Activated CD4-positive, alpha-beta T cell treated with anti-CD3 and anti-CD28 coated beads for 4 hours (primary cell): ENCODE results near the gene KIF2A.

Experiments
- DNase-seq, 2 donors: peaks; one replicate each; pipeline ENCODE4 v3.0.0-alpha.2; 2020

The KIF2A gene

DNA sequence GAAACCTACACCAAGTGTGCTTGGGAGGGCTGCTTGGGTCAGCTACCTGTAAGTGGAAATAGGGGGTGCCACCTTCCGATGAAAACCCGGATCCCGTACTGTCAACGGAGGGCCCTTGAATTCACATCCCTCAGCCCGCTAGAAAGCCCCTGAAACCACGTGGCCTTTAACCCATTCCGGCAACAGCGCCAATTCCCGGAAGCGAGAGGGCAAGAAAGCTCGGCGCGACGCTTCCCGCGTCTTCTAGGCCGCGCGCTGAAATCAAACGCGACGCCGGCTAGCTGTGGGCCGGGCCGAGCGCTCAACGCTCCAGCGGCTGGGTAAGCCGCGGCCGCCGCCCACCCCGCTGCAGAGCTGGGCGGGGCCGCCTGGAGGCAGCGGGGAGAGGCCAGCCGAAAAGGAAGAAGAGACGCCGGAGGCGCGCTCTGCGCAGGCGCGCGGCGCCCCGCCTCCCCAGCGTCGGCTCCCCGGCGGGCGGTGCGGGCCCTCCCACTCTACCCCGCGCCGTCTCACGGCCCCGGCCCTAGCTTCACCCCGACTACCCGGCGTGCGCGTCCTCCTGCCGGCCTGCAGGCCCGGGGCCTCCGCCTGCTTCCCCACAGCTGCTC is at the start of gene KIF2A:
TSS of gene KIF2A (plus strand) at position 492 of the 608 bp plus-strand sequence. CDS start 267 bp downstream, outside the sequence.
- peak; percentile 85 to 91 for DNase-seq

DNA sequence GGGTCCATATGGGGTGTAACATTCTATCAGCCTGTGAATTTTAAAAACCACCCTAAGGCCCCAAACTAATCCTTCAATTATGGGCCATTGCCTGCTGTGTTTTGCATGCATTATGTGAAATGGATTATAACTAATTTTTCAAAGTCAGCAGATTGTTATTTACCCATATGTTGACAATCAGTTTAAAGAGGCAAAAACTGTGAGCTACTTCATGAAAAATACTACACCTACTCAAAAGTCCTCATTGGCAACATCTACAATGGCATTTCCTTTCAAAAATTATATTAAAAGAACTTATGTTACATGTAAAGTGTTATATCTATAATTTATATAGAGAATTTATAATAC is 49.0 kb upstream of the KIF2A start:
- DNase-seq = no peak

DNA sequence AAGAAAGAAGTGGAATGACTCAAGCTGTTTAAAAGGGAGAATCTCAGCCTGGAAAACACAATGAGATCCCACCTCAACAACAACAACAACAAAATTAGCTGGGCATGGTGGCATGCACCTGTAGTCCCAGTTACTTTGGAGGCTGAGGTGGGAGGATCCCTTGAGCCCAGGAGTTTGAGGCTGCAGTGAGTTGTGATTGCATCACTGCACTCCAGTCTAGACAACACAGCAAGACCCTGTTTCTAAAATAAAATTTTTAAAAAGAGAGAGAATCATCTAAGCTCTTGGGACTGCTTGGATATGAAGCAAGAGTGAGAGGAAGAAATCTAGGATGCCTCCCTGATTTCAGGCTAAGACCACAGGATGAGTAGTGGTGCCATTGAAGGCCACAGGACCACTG is 47.4 kb upstream of the KIF2A start:
- no peak for DNase-seq

DNA sequence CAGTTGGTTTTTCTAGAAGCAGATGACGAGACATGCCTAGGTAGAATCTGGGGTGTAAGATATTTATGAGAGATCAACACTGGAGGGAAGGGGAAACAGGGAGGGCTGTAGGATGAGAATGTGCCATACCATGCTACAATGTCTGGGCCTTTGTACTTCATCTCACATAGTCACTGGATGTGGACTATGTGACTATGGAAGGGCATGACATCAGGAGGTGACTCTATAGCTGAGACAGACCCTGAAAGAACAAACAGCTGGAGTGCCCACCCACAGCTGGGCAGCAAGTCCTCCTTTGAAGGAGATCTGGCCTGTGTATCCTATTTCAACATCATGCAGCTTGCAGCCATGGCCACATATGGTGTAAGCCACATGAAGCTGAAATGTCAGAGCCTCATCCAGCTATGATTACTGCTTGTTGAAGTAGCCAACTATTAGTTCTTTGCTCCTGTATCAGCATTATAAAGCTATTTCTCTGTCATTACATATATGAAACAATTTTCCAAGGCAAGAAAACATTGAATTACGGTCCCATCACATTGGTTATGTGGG is 46.2 kb upstream of the KIF2A start:
- DNase-seq = no peak

DNA sequence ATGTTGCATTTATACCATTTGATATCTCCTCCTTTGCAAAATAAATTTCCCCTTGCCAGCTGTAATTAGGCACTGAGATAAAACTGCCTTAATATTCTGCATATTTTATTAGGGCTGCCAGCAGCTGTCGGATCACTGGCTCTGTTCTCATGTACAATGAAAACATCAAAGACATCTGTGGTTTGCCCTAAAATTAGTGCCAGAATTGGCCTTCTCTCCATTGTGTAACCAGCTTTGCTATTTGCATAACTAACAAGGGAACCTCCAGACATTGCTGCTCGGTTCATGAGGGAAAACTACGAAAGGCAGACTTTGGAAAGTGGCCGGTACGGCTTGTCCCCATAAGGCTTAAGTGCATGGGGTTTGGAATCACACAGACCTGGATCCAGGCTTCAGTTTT is 45.5 kb upstream of the KIF2A start:
- DNase-seq = no peak

DNA sequence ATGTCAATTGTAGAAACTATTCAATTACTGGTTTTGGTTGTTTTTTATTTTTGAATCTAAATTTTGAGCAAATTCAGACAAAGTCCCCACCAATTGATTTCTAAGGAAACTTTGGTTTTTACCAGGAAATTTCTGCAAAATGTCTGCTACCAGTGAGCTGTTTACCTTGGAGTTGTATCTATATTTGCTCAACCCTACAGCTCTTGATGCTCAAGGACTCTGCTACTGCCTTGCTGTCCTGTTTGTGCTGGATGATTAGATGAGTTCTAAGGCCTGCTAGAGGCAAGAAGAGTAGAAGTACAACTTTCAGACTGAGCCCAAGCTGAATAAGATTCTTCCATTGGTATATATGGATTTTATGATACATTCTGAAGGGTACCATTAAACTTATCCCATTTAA is 42.6 kb upstream of the KIF2A start:
- DNase-seq = no peak

DNA sequence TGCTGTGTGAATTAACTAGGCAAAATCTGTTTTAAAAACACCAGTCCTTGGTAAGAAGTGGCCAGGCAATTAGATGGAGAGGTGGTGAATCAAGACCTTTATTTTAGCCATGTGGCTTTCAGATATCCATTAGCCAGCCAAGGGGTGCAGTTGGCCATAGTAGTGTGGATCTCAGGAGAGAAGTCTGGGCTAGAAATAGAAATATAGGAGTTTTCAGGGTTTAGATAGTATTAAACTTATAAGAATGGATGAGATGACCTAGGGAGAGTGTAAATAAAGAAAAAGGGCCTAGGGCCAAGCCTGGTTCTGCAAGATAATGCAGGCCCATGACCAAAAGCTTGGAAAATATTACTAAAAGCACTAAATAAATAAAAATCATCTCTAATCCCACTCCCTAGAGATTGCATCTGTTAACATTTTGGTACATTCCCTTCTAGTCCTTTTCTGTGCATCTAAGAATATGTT is 40.3 kb upstream of the KIF2A start:
- DNase-seq = no peak

DNA sequence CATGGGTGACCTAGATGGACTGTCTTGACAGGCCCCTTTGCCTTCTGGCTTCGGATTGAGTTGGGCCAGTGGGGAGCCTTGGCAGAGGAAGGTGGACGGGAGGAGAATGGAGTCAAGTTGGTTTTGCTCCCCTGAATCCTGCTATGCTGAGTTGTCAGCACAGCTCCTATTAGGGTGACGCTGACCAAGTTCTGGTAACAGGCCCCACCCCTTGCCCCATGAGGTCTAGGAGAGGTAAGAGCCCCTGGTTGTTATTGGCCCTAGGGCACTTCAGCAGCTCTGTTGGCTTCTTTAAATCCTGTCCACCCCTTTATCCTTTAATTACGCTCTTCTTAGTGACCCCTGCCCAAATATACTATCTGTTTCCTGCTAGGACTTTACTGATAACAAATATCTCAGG is 39.4 kb upstream of the KIF2A start:
- DNase-seq = no peak

DNA sequence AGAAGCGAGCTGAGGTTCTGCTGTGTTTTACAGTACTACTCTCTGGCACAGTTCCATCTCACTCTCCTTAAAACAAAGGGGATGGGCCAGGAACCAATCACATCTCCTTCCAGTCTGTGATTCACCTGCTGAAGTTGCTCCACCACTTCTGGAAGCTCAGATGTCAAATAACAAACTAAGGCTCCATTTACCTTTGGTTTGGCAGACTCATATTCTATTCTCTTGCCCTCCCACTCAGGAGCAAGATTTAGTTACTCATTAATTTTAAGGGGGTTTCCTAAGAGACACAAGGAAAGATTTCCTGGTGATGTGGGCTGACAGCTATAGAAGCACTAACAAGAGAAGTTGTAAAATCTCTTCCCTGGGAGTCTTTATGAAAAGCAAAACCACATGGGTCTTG is 37.8 kb upstream of the KIF2A start:
- DNase-seq = no peak

DNA sequence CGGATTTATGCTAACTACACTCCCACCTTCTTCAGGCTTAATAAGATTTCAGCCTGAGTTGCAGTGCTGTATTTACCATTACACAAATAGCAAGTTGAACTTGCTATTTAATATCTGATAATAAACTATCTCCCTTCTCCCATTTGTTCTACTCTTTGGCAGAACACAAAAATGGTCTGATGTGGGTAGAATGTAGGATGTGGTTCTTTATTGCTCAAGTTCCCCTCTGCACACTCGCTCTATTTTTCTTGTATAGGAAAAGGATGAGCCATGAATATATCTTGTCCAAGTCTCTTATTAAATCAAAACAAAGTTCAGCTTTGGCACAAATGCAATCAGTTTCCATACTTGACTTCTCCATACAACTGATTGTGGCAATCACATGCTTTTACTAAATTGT is 37.2 kb upstream of the KIF2A start:
- no peak for DNase-seq

DNA sequence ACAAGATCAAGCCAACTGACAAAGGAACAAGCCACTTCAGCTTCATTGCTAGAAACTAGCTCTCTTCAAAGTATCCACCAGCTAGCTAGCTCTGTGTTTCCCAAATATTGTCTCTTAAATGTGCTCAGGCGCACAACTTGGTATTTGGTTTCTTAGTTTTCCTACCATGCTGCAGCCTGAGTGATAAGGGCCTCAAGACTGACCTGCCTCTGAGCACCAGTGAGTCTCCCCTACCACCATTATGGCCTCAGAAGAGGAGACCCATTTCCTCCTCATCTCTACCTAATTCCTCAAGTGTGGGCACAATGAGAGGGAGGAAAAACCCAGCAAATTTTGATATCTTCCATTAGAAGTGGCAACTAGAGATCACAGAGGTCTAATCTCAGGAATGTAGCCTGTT is 34.6 kb upstream of the KIF2A start:
- no peak for DNase-seq

DNA sequence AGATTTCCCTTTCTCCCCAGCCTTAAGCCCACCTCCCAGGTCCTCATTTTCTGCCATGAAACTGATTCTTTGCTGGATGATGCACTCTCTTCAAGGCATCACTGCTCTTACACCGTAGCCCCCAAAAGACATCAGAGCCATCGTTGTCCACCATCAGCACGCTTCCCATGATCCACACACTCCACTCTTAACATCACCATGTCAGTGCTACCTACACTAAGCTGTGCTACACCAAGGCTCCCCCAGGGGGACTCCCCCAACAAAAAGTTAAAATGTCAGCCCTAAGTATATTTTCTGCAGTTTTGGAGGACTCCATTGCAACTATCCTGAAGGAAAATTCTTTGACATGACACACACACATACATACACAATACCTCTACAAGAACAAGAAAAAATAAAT is 34.1 kb upstream of the KIF2A start:
- DNase-seq = no peak

DNA sequence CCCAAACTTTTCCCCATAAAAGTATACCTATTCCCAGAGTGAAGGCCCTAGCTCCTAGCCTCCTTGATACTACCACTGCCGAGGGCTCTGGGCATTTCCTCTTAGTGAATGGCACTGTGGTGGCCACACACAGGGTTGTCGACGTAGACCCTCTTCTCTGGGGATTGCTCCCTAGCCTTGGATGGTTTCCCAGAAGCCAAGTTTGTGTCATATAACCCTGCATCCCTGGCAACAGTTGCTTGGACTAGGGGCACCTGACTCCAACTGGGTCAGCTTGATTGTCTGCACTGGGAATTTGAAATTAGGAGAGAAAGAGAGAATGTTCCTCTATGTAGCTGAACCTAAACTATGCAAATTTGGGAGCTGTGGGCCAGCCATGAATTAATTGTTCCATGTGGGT is 32.3 kb upstream of the KIF2A start:
- no peak for DNase-seq

DNA sequence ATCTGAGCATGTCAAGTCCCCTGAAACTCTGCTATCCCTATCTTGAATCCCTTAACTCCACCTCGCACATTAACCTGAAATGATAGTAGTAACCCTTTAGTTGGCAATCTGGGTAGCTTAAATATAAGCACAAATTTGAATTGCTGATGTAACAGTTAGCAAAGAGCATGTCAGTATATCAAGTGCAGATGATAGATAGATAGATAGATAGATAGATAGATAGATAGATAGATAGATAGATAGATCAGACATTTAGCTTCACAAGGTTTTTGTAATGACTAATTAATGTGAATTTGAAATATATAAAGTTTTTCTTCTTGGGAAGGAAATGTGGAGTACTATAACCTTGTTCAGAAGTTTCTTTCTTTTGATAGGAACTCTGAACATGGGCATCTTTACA is 30.4 kb upstream of the KIF2A start:
- no peak for DNase-seq

DNA sequence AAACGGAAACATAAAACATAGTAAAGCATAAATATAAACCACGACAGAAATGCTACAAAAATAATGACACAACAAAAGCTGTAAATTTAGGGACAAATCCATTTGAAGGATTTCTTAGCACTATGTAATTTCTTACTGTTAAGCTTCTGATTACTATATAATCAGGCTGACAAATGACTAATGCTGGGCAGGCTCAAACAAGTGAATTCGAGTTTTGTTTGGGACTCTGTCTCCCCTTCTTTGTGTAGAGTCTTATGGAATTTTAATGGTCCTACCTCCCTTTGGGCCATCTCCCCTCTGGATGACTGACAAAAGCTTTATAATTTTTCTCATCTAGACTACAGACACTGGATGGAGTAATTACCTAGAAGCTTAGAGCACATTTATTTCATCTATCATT is 24.6 kb upstream of the KIF2A start:
- DNase-seq = no peak

DNA sequence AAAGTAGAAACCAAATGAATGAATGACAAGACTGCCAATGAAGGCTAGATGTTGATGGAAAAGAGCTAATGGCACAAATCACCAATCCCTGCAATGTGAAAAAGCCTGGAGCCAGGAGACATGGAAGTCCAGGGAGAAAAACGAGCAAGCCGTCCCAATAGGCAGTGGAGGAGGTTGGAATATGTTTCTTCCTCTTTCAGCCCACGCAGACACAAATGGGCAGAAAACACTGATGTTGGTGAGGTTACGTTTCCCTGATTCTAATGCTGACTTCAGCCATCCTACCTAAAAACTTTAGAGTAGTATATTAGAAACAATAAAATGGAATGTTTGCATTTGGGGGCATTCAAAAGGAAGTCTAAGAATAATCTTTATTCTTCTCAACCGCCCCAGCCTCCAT is 23.9 kb upstream of the KIF2A start:
- no peak for DNase-seq

DNA sequence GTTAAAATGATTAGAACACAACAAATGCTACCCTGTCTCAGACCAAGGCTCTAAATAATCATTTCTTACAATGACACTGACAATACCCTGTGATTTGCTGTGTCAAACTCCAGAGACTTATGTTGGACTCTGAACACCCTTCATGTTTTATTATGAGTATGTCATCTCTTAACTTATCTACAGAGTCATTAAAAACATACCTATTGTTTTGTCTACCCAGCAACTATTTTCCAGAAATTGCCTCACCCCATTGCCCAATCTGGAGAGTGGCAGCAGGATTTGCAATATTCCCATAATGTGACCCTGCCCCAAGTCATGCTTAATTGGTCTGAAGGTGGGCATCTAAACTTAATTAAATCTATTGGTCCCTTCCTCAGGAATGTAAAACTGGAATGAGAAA is 23.0 kb upstream of the KIF2A start:
- DNase-seq = no peak

DNA sequence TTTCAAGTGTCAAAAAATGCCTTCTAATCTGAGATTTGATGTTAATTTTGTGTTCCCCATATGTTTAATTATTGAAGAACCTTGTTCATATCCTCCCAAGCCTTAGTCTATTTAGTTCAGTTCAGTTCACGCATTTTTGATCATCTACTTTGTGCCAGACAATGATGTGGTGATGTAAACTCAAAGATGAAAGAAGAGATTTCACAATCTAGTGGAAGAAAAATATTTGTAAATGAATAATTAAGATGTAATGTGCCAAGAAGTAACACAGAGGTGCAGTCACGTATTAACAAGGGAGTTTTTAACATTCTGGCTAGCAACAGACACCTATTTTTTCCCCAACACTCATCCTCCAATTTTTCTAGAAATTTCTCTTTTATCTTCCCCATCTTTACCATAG is 22.1 kb upstream of the KIF2A start:
- DNase-seq = no peak

DNA sequence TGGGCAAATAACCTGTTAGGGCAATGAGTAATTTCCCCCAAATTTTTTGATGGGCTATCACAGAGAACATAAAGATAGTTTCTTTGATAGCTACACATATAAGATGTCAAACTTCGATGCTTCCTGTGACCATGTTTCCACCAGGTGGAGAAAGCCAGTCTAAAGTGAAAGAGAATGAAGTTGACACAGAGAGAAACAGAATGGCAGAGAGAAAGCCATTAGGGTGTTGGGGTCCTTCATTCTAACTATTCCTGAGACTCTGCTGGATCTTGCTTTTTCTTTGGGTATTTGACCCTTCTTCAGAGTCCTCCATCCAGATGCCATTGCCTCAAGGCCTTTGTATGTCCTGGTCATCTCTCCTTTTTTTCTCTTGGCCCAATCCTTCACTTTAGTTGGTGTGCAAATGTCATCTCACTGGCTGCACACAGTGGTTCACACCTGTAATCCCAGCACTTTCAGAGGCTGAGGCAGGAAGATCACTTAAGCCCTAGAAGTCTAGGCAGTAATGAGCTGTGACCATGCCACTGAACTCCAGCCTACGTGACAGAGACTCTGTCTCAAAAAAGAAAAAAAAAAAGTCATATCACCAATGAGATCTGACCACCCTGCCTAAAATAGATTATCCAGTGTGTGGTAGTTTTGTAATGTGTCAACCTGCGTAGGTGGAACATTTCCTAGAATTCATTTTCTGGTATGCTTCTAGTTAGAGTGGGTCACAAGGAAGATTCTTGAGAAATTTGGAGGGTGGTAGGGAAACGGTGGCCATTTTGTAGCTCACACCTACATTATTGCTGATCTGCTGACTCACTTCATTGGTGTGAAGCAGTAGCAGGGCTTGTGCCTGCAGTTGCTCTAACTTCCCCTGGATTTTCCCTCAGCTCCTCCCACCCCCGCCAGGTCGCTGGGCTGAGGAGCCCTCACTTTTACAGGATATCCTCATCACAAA is 20.8 kb upstream of the KIF2A start:
- DNase-seq = peak; percentile 31 to 44

DNA sequence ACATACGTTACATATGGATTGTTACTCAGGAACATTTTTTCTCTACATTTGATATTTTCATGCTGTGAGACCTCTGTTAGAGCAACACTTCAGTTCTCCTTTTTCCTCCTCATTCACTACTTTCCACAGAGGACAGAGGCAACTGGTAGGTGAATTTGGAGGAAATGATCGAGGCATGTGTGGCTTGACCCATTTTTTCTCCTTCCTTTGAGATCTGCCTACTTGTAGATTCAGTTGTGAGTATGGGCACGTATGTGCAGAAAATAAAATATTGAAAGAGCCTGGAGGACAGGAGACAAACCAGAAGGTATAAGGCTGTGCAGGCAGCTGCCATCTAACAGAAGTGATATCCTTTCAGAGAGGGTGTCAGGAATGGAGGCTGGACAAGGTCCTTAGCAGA is 19.2 kb upstream of the KIF2A start:
- DNase-seq = no peak

DNA sequence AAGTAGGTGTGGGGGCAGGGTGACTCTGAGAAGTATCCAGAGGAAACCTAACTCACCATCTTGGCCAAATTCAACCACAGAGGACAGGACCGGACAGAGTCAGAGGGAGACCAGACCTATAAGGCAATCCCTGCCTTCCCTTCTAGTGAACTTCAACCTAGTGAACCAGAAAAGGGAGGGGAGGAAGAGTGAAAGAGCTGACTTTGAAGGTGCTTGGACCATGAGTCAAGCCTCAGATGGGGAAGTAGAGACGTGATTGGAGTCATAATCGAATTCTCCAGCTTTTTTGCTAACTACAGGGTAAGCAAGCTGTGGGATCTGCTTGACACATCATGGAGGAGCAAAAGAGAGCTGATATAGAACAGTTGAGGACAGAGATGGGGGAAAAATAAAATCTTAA is 18.8 kb upstream of the KIF2A start:
- DNase-seq = no peak

DNA sequence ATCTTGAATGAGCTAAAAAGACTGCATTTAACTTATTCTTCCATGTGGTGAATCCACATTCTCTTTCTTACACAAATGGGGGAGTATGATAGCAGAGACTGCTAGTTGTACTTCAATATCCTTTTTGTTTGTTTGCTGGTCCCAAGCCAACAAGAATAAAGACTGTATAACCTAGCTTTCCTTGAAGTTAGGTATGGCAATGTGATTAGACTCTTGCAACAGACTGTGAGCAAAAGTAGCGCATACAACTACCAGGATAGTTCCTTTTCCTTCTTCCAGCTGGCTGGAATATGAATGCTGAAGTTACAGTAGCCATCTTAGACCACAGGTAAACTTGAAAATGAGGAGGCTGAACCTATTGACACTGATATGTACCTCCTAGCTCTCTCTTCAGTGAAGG is 17.9 kb upstream of the KIF2A start:
- DNase-seq = no peak

DNA sequence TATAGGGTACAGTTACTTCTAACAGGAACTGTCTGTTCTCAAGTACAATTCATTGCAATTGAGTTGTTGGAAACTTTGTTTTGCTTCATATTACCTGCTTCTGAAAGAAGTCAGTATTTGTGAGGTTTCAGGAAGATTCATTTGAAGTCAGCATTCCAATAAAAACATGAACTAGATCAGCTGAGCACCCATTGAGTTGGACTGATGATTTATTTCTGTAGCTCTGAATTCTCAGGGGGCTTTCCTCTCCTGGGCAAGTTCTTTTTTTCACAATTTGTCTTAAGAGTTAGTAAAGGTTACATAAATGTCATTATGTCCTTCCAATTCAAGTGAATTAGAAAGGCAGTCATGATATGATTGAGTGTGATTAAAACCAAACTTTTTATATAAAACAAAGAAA is 16.2 kb upstream of the KIF2A start:
- no peak for DNase-seq

DNA sequence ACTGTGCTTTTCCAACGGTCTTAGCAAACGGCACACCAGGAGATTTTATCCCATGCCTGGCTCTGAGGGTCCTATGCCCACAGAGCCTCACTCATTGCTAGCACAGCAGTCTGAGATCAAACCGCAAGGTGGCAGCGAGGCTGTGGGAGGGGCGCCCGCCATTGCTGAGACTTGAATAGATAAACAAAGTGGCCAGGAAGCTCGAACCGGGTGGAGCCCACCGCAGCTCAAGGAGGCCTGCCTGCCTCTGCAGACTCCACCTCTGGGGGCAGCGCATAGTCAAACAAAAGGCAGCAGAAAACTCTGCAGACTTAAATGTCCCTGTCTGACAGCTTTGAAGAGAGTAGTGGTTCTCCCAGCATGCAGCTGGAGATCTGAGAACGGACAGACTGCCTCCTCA is 14.2 kb upstream of the KIF2A start:
- DNase-seq = peak; percentile 14 to 36
